Measurements from ENCODE around the gene BRINP3. TPM values are rescaled to one million over a fixed set of nuclear protein-coding genes. Genes with fewer than 3 reads are reported as not detected.

The BRINP3 gene
- total and polyA plus RNA-seq, 3 donors from 2014 or later = 2.0 to 10.6 (median 2.2) TPM

GRCh38 chr1:190494451-190494850 is 16.8 kb upstream of the BRINP3 start:
- Histone ChIP-seq H3K9me3 (no peaks in the 10 kb centered on the region), H3K27me3 (no peaks in the 10 kb centered on the region), H3K36me3 (ENCODE audit: low read depth, missing control alignments) (no peaks in the 10 kb centered on the region), H3K4me1 (no peaks in the 10 kb centered on the region), H3K27ac (no peak overlapping the region), H3K4me3 (no peak overlapping the region)
- no peak for DNase-seq
- TF ChIP-seq POLR2A (IDR thresholded peaks at IDR 0.05) = no peak
- TF ChIP-seq, protein P1, sequence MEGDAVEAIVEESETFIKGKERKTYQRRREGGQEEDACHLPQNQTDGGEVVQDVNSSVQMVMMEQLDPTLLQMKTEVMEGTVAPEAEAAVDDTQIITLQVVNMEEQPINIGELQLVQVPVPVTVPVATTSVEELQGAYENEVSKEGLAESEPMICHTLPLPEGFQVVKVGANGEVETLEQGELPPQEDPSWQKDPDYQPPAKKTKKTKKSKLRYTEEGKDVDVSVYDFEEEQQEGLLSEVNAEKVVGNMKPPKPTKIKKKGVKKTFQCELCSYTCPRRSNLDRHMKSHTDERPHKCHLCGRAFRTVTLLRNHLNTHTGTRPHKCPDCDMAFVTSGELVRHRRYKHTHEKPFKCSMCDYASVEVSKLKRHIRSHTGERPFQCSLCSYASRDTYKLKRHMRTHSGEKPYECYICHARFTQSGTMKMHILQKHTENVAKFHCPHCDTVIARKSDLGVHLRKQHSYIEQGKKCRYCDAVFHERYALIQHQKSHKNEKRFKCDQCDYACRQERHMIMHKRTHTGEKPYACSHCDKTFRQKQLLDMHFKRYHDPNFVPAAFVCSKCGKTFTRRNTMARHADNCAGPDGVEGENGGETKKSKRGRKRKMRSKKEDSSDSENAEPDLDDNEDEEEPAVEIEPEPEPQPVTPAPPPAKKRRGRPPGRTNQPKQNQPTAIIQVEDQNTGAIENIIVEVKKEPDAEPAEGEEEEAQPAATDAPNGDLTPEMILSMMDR (IDR thresholded peaks at IDR 0.05) = no peak
- intact Hi-C loops (cut with DNase I; ENCODE audit: low total_unique reads) = no loop called here
- WGBS, 2 donors = 88 to 91% methylated on average over 4 of the region's 4 CpGs

DNA sequence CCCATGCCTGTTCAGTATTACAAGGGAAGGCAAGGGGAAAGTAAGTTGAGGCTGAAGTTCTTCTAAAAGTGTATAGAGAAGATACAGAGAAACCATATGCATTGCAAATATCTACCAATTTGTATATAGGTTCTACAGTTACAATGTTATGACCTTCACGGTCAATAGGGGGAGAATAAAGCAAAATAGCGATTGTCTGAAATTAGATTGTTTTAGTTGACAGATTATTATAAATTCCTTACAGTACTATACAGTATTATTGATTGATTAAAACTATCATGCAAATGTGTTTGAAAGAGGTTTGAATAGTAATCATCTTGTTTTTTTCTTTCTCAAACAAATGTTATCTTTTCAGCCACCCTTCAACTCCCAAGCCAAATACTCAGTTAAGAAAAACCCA is 13.7 kb upstream of the BRINP3 start:
- Histone ChIP-seq H3K27ac (no peak overlapping the region), H3K9me3 (no peaks in the 10 kb centered on the region), H3K4me3 (no peak overlapping the region), H3K4me1 (no peaks in the 10 kb centered on the region), H3K27me3 (no peaks in the 10 kb centered on the region), H3K36me3 (ENCODE audit: low read depth, missing control alignments) (no peaks in the 10 kb centered on the region)
- TF ChIP-seq, protein P1 (IDR thresholded peaks at IDR 0.05) = no peak
- TF ChIP-seq POLR2A (IDR thresholded peaks at IDR 0.05) = no peak
- 75 to 91% methylated on average over 2 of the region's 2 CpGs for WGBS, 2 donors
- intact Hi-C loops (cut with DNase I; ENCODE audit: low total_unique reads) = no loop called here
- DNase-seq = no peak

DNA sequence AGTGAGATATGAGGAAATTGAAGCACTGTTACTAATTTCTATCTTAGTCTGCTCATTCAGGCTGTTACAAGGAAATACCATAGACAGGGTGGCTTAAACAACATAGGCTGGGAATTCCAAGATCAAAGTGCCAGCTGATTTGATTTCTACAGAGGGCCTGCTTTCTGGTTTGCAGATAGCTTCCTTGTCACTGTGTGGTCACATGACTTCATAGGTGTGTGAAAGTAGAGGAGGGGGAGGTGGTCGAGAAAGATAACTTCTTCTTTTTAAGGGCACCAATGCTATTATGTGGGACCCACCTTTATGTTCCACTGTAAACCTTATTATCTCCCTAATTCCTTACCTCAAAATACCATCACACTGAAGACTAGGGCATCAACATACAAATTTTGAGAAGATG is 6.4 kb upstream of the BRINP3 start:
- H3K27me3 ChIP-seq = no peaks in the 10 kb centered on the region
- H3K36me3 ChIP-seq (ENCODE audit: low read depth, missing control alignments) = no peaks in the 10 kb centered on the region
- intact Hi-C loops (cut with DNase I; ENCODE audit: low total_unique reads) = no loop called here
- 86 to 90% methylated on average over 1 of the region's 1 CpG for whole genome bisulfite sequencing, 2 donors
- no peak for DNase-seq
- TF ChIP-seq, protein P1 (IDR thresholded peaks at IDR 0.05) = no peak
- no peak for TF ChIP-seq POLR2A (IDR thresholded peaks at IDR 0.05)
- no peaks in the 10 kb centered on the region for H3K9me3 ChIP-seq
- H3K4me1 ChIP-seq = no peaks in the 10 kb centered on the region
- H3K4me3 ChIP-seq = no peak overlapping the region
- H3K27ac ChIP-seq = no peak overlapping the region

GRCh38 chr1:190480231-190480630 is 2.6 kb upstream of the BRINP3 start:
- no peaks in the 10 kb centered on the region for H3K9me3 ChIP-seq
- no peak overlapping the region for H3K27ac ChIP-seq
- no peaks in the 10 kb centered on the region for H3K27me3 ChIP-seq
- no peak for TF ChIP-seq POLR2A (IDR thresholded peaks at IDR 0.05)
- DNase-seq = no peak
- H3K4me3 ChIP-seq = no peak overlapping the region
- intact Hi-C loops (cut with DNase I; ENCODE audit: low total_unique reads) = no loop called here
- no peaks in the 10 kb centered on the region for H3K4me1 ChIP-seq
- H3K36me3 ChIP-seq (ENCODE audit: low read depth, missing control alignments) = no peaks in the 10 kb centered on the region

- no peak for TF ChIP-seq POLR2A (IDR thresholded peaks at IDR 0.05)
- TF ChIP-seq, protein P1 (IDR thresholded peaks at IDR 0.05) = no peak
- H3K27ac ChIP-seq = no peak overlapping the region
- DNase-seq = no peak
These were observed 1.9 kb upstream of the BRINP3 start for GRCh38 chr1:190479516-190479915.

More at GRCh38 chr1:190479516-190479915, 1.9 kb upstream of the BRINP3 start:
- Histone ChIP-seq H3K9me3 (no peaks in the 10 kb centered on the region), H3K4me1 (no peaks in the 10 kb centered on the region), H3K36me3 (ENCODE audit: low read depth, missing control alignments) (no peaks in the 10 kb centered on the region), H3K27me3 (no peaks in the 10 kb centered on the region), H3K4me3 (no peak overlapping the region)
- 50 to 53% methylated on average over 4 of the region's 4 CpGs for WGBS, 2 donors
- intact Hi-C loops (cut with DNase I; ENCODE audit: low total_unique reads) = no loop called here
